ENCODE measurements around the gene APC2.
"Not testable (repeated sequence)": the region's sequence is repeated elsewhere in the genome, so short reads cannot be mapped to it uniquely, and the experiment has no call there.

Gene APC2

GRCh38 chr19:1467490-1468273, 17.8 kb downstream of the APC2 start:
- no peak for DNase-seq

- no peak for DNase-seq
These were observed 18.4 kb downstream of the APC2 start for GRCh38 chr19:1468274-1468820.

- DNase-seq, result no peak
These were observed 18.9 kb downstream of the APC2 start for GRCh38 chr19:1468821-1469254.

- DNase-seq, result no peak
These were observed 19.5 kb downstream of the APC2 start for GRCh38 chr19:1469255-1470054.

- no peak for DNase-seq
These were observed 20.1 kb downstream of the APC2 start for GRCh38 chr19:1470055-1470304.

- DNase-seq, result no peak
These were observed 20.5 kb downstream of the APC2 start for GRCh38 chr19:1470305-1471009.

GRCh38 chr19:1471010-1471514, 21.1 kb downstream of the APC2 start:
- DNase-seq, result no peak

- no peak for DNase-seq
These were observed 21.7 kb downstream of the APC2 start for GRCh38 chr19:1471515-1472160.

GRCh38 chr19:1472231-1473084, 22.5 kb downstream of the APC2 start:
- no peak for DNase-seq

GRCh38 chr19:1473085-1473851, 23.3 kb downstream of the APC2 start:
- no peak for DNase-seq

- DNase-seq, result no peak
These were observed 24.3 kb downstream of the APC2 start for GRCh38 chr19:1474011-1474764.

- no peak for DNase-seq
These were observed 24.9 kb downstream of the APC2 start for GRCh38 chr19:1474765-1475351.

GRCh38 chr19:1475751-1476437, 26.0 kb downstream of the APC2 start:
- DNase-seq, result no peak

- DNase-seq, result not testable (repeated sequence)
These were observed 27.1 kb downstream of the APC2 start for GRCh38 chr19:1477056-1477455.

- peak; percentile 93 for DNase-seq
These were observed 29.2 kb downstream of the APC2 start, which contains the start of gene C19orf25 for GRCh38 chr19:1478934-1479707. Gene C19orf25 (minus strand): TSS chr19:1479215. CDS start chr19:1478903, 312 bp downstream.

- no peak for DNase-seq
These were observed 31.4 kb downstream of the APC2 start for GRCh38 chr19:1481224-1481892.

GRCh38 chr19:1481893-1482360, 32.0 kb downstream of the APC2 start:
- no peak for DNase-seq
